ENCODE data around the gene DLL4.
"Not testable (repeated sequence)": the region's sequence is repeated elsewhere in the genome, so short reads cannot be mapped to it uniquely, and the experiment has no call there.

DLL4 gene

GRCh38 chr15:40948706-40949473, 19.8 kb downstream of the DLL4 start:
- TF ChIP-seq CTCF (IDR thresholded peaks at IDR 0.05; ENCODE audit: low read depth, low read length): no peak
- no peak for DNase-seq (ENCODE audit: extremely low read depth, low read depth)

- TF ChIP-seq CTCF (IDR thresholded peaks at IDR 0.05; ENCODE audit: low read depth, low read length): no peak
- DNase-seq (ENCODE audit: extremely low read depth, low read depth): no peak
Observed at GRCh38 chr15:40949756-40950207, 20.6 kb downstream of the DLL4 start.

GRCh38 chr15:40951764-40952163, 22.6 kb downstream of the DLL4 start:
- DNase-seq (ENCODE audit: extremely low read depth, low read depth): no peak
- TF ChIP-seq CTCF (IDR thresholded peaks at IDR 0.05; ENCODE audit: low read depth, low read length): no peak

- no peak for DNase-seq (ENCODE audit: extremely low read depth, low read depth)
- TF ChIP-seq CTCF (IDR thresholded peaks at IDR 0.05; ENCODE audit: low read depth, low read length): no peak
Observed at GRCh38 chr15:40952301-40952900, 23.3 kb downstream of the DLL4 start.

GRCh38 chr15:40952901-40953712, 24.0 kb downstream of the DLL4 start, which contains the start of gene CHAC1:
TSS of gene CHAC1 (plus strand) at chr15:40953471. CDS start at chr15:40953584, 113 bp downstream.
- DNase-seq (ENCODE audit: extremely low read depth, low read depth): peak; percentile 97
- peak; percentile 45 for TF ChIP-seq CTCF (IDR thresholded peaks at IDR 0.05; ENCODE audit: low read depth, low read length)

GRCh38 chr15:40953713-40954074, 24.6 kb downstream of the DLL4 start:
- no peak for TF ChIP-seq CTCF (IDR thresholded peaks at IDR 0.05; ENCODE audit: low read depth, low read length)
- DNase-seq (ENCODE audit: extremely low read depth, low read depth): no peak

- DNase-seq (ENCODE audit: extremely low read depth, low read depth): not testable (repeated sequence)
Observed at GRCh38 chr15:40954158-40954848, 25.2 kb downstream of the DLL4 start.

Data from AG09319 (cell line).